BE2C (cell line): ENCODE results near the gene LRRC14B.

Source experiments
- DNase-seq: peaks from one replicate; pipeline ENCODE4 v3.0.0-alpha.2; 2020
- H3K27me3 ChIP-seq: fragments of 250-450 bp; sonication (Bioruptor Pico); 2 replicates; pipeline ENCODE4 v1.5.1; 2020; ENCODE audit warnings: mild to moderate bottlenecking
- H3K36me3 ChIP-seq: fragments of 250-450 bp; sonication (Bioruptor Pico); 2 replicates; pipeline ENCODE4 v1.5.1; 2020; ENCODE audit warnings: mild to moderate bottlenecking
- H3K4me1 ChIP-seq: fragments of 250-450 bp; sonication (Bioruptor Pico); 2 replicates; pipeline ENCODE4 v1.5.1; 2020
- H3K4me3 ChIP-seq: 2 replicates; pipeline ENCODE4 v1.5.1; 2011; ENCODE audit warnings: low read depth, low read length
- H3K9me3 ChIP-seq: fragments of 250-450 bp; sonication (Bioruptor Pico); 2 replicates; pipeline ENCODE4 v1.5.1; 2020
- TF ChIP-seq, protein P1 (sequence below): IDR thresholded peaks from 2 replicates; pipeline ENCODE4 v1.5.1; 2012; ENCODE audit warnings: mild to moderate bottlenecking, low read depth, low read length

LRRC14B gene

DNA sequence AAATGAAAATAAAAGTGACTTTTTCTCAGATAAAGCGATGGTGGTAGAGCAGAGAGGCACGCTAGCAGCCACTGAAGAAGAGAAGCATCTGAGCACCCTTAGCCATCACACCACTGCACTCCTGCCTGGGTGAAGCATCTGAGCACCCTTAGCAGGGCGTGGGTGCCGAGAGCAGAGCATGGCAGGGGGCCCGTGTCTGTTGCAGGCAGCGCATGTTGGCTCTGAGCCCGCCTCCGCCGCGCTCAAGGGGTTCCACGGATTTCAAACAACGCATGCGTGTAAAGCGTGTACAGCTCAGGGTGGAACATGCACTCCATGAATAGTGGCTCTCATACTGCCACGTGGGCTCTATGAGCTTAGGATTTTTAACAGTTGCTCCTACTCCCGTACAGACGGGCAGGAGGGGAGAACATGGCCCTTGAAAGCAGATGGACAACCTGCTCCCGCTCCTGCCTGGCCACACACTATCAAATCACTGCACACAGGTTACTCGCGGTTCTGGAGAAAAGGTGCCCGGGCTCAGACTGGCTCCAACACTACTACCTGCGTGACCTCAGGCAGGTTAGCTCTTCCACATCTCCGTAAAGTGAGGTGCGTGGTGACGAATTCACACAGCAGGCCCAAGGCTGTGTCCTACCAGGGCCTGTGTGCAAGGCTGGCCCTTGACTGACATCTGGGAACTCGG, 12.1 kb downstream of the LRRC14B start:
- no peaks in the 10 kb centered on the region for H3K9me3 ChIP-seq
- H3K4me1 ChIP-seq, result no peaks in the 10 kb centered on the region
- no peaks in the 10 kb centered on the region for H3K27me3 ChIP-seq
- TF ChIP-seq, protein P1, sequence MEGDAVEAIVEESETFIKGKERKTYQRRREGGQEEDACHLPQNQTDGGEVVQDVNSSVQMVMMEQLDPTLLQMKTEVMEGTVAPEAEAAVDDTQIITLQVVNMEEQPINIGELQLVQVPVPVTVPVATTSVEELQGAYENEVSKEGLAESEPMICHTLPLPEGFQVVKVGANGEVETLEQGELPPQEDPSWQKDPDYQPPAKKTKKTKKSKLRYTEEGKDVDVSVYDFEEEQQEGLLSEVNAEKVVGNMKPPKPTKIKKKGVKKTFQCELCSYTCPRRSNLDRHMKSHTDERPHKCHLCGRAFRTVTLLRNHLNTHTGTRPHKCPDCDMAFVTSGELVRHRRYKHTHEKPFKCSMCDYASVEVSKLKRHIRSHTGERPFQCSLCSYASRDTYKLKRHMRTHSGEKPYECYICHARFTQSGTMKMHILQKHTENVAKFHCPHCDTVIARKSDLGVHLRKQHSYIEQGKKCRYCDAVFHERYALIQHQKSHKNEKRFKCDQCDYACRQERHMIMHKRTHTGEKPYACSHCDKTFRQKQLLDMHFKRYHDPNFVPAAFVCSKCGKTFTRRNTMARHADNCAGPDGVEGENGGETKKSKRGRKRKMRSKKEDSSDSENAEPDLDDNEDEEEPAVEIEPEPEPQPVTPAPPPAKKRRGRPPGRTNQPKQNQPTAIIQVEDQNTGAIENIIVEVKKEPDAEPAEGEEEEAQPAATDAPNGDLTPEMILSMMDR, result no peak
- no peak overlapping the region for H3K4me3 ChIP-seq
- no peak for DNase-seq
- H3K36me3 ChIP-seq, result peaks cover 23% of the 10 kb centered on the region

DNA sequence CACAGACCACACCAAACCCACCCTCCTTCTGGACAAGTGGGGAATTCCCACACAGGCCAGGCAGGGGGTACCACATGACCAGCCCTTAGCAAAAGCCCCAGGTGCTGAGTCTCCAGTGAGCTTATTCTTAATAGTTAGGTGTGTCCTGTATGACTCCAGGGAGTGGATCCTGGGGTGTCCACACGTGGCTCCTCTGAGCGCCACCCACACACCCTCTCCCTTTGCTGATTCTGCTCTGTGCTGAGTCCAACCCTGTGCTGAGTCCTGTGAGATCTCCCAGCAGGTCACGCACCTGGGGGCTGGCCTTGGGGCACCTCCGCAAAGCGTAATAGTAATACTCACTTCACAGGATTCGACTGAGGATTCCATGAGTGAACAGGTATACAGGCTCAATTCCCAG, 12.7 kb downstream of the LRRC14B start:
- H3K27me3 ChIP-seq, result no peaks in the 10 kb centered on the region
- no peaks in the 10 kb centered on the region for H3K9me3 ChIP-seq
- H3K4me1 ChIP-seq, result no peaks in the 10 kb centered on the region
- no peak for DNase-seq
- TF ChIP-seq, protein P1, result no peak
- peaks cover 23% of the 10 kb centered on the region for H3K36me3 ChIP-seq
- no peak overlapping the region for H3K4me3 ChIP-seq

DNA sequence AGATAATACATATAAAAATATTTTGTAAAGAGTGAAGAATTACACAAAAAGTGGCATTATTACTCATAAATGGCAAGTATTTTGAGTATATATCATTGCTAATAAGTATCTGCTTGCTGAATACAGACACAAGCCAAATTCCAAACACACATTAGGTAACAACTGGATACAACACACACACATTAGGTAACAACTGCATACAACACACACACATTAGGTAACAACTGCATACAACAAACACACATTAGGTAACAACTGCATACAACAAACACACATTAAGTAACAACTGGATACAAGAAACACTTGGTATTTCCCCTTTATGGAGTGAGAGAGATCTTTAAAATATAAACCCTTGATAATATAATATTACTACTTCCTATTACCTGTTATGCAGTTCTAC, 13.2 kb downstream of the LRRC14B start:
- TF ChIP-seq, protein P1, result no peak
- no peak for DNase-seq
- Histone ChIP-seq H3K27me3 (no peaks in the 10 kb centered on the region), H3K9me3 (no peaks in the 10 kb centered on the region), H3K4me3 (no peak overlapping the region), H3K36me3 (peaks cover 23% of the 10 kb centered on the region), H3K4me1 (no peaks in the 10 kb centered on the region)

DNA sequence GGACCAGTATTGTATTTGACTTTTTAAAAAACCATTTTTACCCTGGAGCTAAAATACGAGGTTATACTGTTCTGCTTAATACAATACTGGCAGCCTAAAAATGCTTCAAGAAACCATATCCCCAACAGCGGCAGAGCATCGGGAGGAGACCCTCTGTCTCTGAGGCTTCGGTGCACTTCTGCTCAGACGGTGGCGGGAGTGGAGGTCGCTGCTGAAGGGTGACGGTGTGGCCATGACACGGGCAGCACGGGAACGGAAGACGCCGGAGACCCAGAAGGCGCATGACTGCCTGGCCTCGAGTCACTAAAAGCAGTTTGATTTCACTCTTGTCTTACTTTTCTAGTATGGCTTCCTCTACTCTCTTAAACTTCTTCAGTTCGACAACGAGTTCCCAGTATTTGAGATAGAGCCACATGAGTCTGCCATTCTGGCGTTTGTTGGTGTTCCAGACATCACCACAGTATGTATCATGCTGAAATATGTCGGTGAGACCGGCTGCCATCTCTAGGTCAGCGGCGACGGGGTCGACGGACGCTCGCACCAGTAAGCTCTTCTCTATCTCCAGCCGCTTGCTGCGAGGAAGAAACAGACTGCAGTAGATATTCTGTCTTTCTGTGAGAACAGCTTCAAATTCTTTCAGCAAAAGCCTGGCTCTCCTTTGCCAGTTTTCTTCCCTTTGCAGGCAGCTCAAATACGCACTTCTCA, 13.8 kb downstream of the LRRC14B start:
- DNase-seq, result no peak
- H3K9me3 ChIP-seq, result no peaks in the 10 kb centered on the region
- no peaks in the 10 kb centered on the region for H3K4me1 ChIP-seq
- H3K36me3 ChIP-seq, result peaks cover 23% of the 10 kb centered on the region
- TF ChIP-seq, protein P1, result no peak
- no peak overlapping the region for H3K4me3 ChIP-seq
- no peaks in the 10 kb centered on the region for H3K27me3 ChIP-seq

DNA sequence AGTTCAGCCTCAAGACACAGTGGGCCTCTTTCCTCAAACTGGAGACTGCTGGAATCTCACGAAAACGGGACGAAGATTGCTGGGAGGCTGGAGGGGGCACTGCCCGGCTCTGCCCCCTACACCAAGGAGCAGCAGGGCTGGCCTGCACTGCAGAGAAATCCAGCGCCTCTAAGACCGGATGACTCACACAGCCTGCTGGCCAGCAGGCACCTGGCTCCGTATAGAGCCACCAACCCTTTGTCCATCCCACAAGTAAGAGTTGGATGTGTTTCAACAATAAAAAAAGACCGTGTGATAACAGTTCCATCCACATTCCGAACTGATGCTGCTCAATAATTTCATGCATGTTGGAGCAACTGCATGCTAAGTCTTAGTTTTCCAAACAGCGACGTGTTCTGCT, 15.1 kb downstream of the LRRC14B start:
- DNase-seq, result no peak
- Histone ChIP-seq H3K36me3 (peaks cover 23% of the 10 kb centered on the region), H3K4me3 (no peak overlapping the region), H3K9me3 (no peaks in the 10 kb centered on the region), H3K27me3 (no peaks in the 10 kb centered on the region), H3K4me1 (no peaks in the 10 kb centered on the region)
- TF ChIP-seq, protein P1, result no peak

DNA sequence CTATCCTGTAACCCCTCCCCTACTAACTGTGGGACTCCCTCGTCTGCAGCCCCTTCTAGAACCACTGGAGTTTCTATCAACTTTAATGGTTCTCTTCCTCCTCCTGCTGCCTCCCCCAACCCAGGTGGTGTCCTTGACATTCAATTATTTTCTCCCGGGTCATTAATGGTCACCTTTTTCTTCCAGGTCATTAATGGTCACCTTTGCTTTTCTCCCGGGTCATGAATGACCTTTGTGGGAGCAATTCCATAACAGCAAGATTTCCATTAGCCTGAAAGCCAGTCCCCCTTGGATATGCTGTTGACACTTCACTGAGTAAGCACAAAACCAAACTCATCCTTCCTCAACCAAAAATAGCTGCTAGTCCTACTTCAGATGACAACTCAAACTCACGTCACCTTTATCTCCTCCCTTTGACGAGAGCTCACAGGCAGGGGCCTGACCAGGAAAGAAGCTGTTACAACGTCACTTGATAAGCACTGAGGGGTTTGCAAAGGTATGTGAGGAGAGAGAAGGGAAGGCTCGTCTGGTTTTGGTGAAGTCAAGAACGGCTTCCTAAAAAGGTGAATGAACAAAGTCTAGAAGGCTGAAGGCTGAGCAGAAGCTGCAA, 15.7 kb downstream of the LRRC14B start:
- TF ChIP-seq, protein P1, result no peak
- H3K9me3 ChIP-seq, result no peaks in the 10 kb centered on the region
- H3K4me3 ChIP-seq, result no peak overlapping the region
- no peaks in the 10 kb centered on the region for H3K27me3 ChIP-seq
- H3K36me3 ChIP-seq, result peaks cover 23% of the 10 kb centered on the region
- H3K4me1 ChIP-seq, result no peaks in the 10 kb centered on the region
- DNase-seq, result no peak
